ENCODE results near the gene TEX264. TPM values are rescaled to one million over a fixed set of nuclear protein-coding genes. Genes with fewer than 3 reads are reported as not detected.

The TEX264 gene
- total RNA-seq, 4 donors from 2014 or later: 60.9 to 116 (median 88.2) TPM

DNA sequence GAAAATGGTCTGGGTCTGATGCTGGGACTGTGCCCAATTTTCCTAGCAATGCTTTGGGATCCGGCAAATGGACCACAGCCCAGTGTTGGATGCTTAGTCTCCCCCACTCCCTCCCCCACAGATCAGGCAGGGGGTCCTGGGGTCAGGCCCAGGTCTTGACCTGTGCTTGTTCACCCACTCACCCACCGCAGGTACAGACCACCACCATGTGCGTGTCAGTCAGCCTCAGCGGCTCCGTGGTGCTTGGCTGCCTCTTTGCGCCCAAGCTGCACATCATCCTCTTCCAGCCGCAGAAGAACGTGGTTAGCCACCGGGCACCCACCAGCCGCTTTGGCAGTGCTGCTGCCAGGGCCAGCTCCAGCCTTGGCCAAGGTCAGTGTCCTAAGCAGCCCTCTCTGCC, 46.4 kb downstream of the TEX264 start:
- Histone ChIP-seq H3K36me3 (no peaks in the 10 kb centered on the region), H3K27ac (no peak overlapping the region), H3K4me3 (no peak overlapping the region), H3K27me3 (no peaks in the 10 kb centered on the region), H3K4me1 (no peaks in the 10 kb centered on the region), H3K9me3 (no peaks in the 10 kb centered on the region)
- DNase-seq: no peak
- in situ Hi-C loops (cut with MboI; ENCODE audit: low pct_ligation_motif_present in 1 of 4, low pct_unique_long_range_greater_than_20kb in 1 of 4, low sequenced_read_pairs in 3 of 4) (no loop called here), intact Hi-C loops (cut with DNase I; ENCODE audit: low total_unique reads) (no loop called here)
- TF ChIP-seq EP300 (IDR thresholded peaks at IDR 0.05; ENCODE audit: low read depth) (no peak), POLR2AphosphoS5 (IDR thresholded peaks at IDR 0.05) (no peak), POLR2A (IDR thresholded peaks at IDR 0.05) (no peak)
- TF ChIP-seq, protein P1, sequence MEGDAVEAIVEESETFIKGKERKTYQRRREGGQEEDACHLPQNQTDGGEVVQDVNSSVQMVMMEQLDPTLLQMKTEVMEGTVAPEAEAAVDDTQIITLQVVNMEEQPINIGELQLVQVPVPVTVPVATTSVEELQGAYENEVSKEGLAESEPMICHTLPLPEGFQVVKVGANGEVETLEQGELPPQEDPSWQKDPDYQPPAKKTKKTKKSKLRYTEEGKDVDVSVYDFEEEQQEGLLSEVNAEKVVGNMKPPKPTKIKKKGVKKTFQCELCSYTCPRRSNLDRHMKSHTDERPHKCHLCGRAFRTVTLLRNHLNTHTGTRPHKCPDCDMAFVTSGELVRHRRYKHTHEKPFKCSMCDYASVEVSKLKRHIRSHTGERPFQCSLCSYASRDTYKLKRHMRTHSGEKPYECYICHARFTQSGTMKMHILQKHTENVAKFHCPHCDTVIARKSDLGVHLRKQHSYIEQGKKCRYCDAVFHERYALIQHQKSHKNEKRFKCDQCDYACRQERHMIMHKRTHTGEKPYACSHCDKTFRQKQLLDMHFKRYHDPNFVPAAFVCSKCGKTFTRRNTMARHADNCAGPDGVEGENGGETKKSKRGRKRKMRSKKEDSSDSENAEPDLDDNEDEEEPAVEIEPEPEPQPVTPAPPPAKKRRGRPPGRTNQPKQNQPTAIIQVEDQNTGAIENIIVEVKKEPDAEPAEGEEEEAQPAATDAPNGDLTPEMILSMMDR (IDR thresholded peaks at IDR 0.05): no peak
- WGBS, 2 donors (ENCODE audit: low coverage in 1 of 2): 90% methylated on average over 9 of the region's 10 CpGs; no CpG with 5 or more reads in 1 of the 2 donors

DNA sequence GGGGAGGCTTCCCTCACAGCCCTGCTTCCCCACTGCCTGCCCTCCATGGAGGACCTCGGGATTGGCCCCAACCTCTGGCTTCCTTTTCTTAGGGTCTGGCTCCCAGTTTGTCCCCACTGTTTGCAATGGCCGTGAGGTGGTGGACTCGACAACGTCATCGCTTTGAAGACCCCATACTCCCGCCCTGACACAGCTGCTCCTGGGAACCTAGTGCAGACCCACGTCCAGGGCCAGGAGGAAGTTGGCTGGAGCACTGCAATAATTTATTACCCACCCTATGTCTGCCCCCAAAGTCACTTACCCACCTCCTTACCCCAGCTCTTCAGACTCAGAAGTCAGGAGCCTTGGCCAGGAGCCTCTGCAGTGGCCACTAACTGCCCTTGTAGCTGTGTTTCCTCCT, 46.9 kb downstream of the TEX264 start:
- DNase-seq: no peak
- intact Hi-C loops (cut with DNase I; ENCODE audit: low total_unique reads): no loop called here
- WGBS, 2 donors (ENCODE audit: low coverage in 1 of 2): 60 to 78% methylated on average over 1 to 7 of the region's 7 CpGs
- TF ChIP-seq POLR2A (IDR thresholded peaks at IDR 0.05) (no peak), POLR2AphosphoS5 (IDR thresholded peaks at IDR 0.05) (no peak), EP300 (IDR thresholded peaks at IDR 0.05; ENCODE audit: low read depth) (no peak)
- H3K27ac ChIP-seq: no peak overlapping the region
- no peak overlapping the region for H3K4me3 ChIP-seq
- no peaks in the 10 kb centered on the region for H3K4me1 ChIP-seq
- H3K9me3 ChIP-seq: no peaks in the 10 kb centered on the region
- in situ Hi-C loops (cut with MboI; ENCODE audit: low pct_ligation_motif_present in 1 of 4, low pct_unique_long_range_greater_than_20kb in 1 of 4, low sequenced_read_pairs in 3 of 4): no loop called here
- no peaks in the 10 kb centered on the region for H3K36me3 ChIP-seq
- H3K27me3 ChIP-seq: no peaks in the 10 kb centered on the region

DNA sequence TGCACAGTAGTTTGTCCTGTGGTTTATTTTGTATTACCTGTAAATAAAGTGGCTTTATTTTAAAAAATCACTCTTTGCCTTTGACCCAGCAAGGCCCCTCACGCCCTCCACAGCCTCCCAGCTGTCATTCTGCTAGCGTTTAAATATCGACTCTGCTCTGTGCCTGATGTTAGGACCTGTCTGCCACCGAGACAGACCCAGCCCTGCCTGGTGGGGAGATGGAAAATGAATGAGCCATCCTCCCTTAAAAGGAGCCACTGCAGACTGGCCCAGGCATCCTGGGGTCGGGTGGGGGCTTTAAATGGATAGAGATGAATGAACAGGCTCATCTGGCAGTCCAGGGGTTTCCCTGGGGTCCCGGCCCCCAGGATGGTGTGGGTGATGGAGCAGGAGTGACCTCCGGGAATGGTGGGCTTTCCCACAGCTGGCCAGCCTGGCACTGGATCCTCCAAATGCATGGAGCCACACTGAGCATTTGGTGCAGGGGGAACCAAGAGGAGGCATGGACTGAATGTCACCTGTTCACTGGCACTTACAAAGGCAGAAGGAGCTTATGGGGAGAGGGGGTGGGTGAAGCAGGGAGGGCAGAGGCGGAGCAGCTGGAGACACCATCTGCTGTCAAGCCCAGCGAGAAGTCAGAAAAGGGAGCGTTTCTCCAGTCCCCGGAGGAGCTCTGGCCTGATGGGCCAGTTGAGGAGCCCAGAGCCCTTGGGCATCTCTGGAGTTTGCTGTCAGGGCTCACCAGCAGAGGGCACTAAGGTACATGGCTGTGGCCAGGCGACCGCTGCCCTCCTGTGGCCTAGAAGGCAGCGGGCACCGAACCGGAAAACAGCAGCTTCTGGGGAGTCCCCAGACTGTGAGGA, 47.7 kb downstream of the TEX264 start:
- DNase-seq: peak; percentile 73
- in situ Hi-C loops (cut with MboI; ENCODE audit: low pct_ligation_motif_present in 1 of 4, low pct_unique_long_range_greater_than_20kb in 1 of 4, low sequenced_read_pairs in 3 of 4) (no loop called here), intact Hi-C loops (cut with DNase I; ENCODE audit: low total_unique reads) (no loop called here)
- Histone ChIP-seq H3K27me3 (no peaks in the 10 kb centered on the region), H3K4me1 (no peaks in the 10 kb centered on the region), H3K4me3 (no peak overlapping the region), H3K36me3 (no peaks in the 10 kb centered on the region), H3K9me3 (no peaks in the 10 kb centered on the region), H3K27ac (no peak overlapping the region)
- TF ChIP-seq, protein P1 (IDR thresholded peaks at IDR 0.05): peak; percentile 29 to 67 (median 57)
- no peak for TF ChIP-seq EP300 (IDR thresholded peaks at IDR 0.05; ENCODE audit: low read depth)
- 40% methylated on average over 16 of the region's 16 CpGs; no CpG with 5 or more reads in 1 of the 2 donors for WGBS, 2 donors (ENCODE audit: low coverage in 1 of 2)

DNA sequence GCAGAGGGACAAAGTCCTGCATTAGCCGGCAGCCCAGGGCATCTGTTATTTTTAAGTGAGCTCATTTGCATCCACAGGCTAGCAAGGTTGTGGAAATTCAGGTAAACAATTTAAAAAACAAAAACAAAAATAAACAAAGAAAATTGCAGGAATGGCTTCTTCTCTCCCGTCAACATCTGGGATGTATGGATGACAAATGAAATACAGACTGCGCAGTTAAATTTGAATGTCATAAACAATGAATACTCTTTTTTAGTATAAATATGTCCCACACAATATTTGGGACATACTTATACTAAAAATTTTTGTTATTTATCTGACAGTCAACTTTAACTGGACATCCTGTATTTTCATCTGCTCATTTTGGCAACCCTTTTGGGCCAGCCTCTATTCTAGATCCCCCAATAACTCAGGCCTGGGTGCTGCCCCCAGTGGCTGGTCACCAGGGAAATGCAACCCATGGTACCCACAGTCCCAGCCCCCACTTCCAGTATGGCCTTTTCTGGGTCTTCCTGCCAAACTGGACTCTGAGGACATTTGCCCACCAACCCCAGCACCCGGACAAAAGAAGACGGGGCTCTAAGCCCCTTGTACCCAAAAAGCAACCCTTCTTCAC, 48.5 kb downstream of the TEX264 start:
- in situ Hi-C loops (cut with MboI; ENCODE audit: low pct_ligation_motif_present in 1 of 4, low pct_unique_long_range_greater_than_20kb in 1 of 4, low sequenced_read_pairs in 3 of 4): no loop called here
- no peaks in the 10 kb centered on the region for H3K4me1 ChIP-seq
- H3K9me3 ChIP-seq: no peaks in the 10 kb centered on the region
- no peaks in the 10 kb centered on the region for H3K27me3 ChIP-seq
- no peaks in the 10 kb centered on the region for H3K36me3 ChIP-seq
- 51 to 69% methylated on average over 5 of the region's 5 CpGs for WGBS, 2 donors (ENCODE audit: low coverage in 1 of 2)
- DNase-seq: no peak
- H3K27ac ChIP-seq: no peak overlapping the region
- TF ChIP-seq, protein P1 (IDR thresholded peaks at IDR 0.05): peak in 1 of 5 experiments; percentile 2
- no peak for TF ChIP-seq EP300 (IDR thresholded peaks at IDR 0.05; ENCODE audit: low read depth)
- no peak overlapping the region for H3K4me3 ChIP-seq
- intact Hi-C loops (cut with DNase I; ENCODE audit: low total_unique reads): no loop called here
